Fibroblast of lung (primary cell): ENCODE data around the gene ARHGAP5.

ENCODE experiments used
- EZH2 ChIP-seq: IDR thresholded peaks from 2 replicates; pipeline ENCODE4 v1.5.1; 2012; ENCODE audit warnings: low read length, control low read depth, mild to moderate bottlenecking; ENCODE audit errors: missing control alignments
- TF ChIP-seq, protein P1 (sequence below), 2 donors: IDR thresholded peaks in 1 of 2; conservative IDR thresholded peaks in 1 of 2; 1 replicate in 1 of 2; 2 replicates in 1 of 2; pipeline ENCODE4 v1.5.1; 2011 to 2012; ENCODE audit warnings: low read length in 2 of 2, control low read depth in 1 of 2, inconsistent platforms in 1 of 2, low read depth in 1 of 2, mild to moderate bottlenecking in 1 of 2

DNA sequence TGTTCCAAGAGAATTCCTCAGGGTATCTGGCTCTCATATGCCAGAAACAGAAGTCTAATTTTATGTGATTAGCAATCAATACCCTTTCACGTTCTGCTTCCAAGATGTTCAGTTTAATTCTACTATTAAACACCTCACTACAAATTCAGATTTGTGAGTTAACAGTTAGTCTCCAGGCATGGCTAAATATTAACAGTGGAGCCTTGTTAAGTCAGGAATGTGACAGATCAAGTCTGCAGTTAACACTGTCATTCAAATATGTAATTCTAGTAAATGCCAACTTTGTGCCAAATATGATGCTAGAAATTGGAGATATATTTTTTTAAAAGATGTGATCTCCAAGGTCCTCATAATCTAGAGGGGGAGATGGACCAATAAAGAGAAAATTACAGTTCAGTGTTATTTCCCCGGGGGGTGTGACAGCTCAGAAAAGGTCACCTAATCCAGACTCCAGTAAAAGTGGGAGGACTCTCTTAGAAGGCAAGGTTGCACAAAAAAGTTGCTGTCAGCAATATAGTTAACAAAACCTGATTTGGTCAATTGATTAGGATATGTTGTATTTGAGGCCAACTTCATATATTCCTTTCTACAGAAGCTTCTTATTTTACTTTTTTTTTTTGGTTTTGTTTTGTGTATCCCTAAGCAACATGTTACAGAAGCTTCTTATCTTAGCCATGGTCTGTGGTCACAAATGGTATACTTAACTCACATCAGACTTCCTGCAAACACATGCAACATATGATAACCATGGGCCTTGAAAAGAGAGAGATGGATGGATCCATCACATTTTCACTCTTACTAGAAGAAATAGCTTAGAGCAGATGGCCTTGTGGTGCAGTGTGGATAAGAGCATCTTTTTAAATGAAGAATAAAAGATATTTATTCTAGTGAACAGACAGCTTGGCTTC lies 106.3 kb downstream of the ARHGAP5 start:
- TF ChIP-seq, protein P1, sequence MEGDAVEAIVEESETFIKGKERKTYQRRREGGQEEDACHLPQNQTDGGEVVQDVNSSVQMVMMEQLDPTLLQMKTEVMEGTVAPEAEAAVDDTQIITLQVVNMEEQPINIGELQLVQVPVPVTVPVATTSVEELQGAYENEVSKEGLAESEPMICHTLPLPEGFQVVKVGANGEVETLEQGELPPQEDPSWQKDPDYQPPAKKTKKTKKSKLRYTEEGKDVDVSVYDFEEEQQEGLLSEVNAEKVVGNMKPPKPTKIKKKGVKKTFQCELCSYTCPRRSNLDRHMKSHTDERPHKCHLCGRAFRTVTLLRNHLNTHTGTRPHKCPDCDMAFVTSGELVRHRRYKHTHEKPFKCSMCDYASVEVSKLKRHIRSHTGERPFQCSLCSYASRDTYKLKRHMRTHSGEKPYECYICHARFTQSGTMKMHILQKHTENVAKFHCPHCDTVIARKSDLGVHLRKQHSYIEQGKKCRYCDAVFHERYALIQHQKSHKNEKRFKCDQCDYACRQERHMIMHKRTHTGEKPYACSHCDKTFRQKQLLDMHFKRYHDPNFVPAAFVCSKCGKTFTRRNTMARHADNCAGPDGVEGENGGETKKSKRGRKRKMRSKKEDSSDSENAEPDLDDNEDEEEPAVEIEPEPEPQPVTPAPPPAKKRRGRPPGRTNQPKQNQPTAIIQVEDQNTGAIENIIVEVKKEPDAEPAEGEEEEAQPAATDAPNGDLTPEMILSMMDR (conservative IDR thresholded peaks at IDR 0.05 in 1 of 2, IDR thresholded peaks at IDR 0.05 in 1 of 2; ENCODE audit: low read depth in 1 of 2, low read length in 2 of 2) = no peak
- no peak for TF ChIP-seq EZH2
